ENCODE results near the gene SPON1.
"Not testable (repeated sequence)": the region's sequence is repeated elsewhere in the genome, so short reads cannot be mapped to it uniquely, and the experiment has no call there.

SPON1 gene

DNA sequence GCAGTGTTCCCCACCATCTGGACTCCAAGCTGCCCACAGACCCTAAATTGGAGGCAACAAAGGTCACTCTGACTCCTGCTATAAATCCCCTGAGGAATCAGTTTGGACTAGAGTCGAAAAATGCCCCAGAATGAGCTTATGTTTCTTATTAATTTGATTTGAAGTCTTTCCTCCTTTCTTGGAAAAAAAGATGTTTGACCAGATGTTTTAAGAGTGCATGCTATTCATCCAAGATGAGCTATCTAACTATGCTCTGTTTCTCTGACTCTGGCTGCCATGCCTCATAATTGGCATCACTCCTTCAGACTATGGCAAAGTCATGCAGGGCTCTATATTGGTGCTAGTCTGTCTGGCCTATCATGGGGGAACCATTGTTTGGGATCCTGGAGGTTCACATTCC lies 174.0 kb downstream of the SPON1 start:
- DNase-seq = no peak

- no peak for DNase-seq
Observed at GRCh38 chr11:14137284-14137683, 174.8 kb downstream of the SPON1 start.

- DNase-seq = no peak
Observed at GRCh38 chr11:14140991-14141390, 178.5 kb downstream of the SPON1 start.

DNA sequence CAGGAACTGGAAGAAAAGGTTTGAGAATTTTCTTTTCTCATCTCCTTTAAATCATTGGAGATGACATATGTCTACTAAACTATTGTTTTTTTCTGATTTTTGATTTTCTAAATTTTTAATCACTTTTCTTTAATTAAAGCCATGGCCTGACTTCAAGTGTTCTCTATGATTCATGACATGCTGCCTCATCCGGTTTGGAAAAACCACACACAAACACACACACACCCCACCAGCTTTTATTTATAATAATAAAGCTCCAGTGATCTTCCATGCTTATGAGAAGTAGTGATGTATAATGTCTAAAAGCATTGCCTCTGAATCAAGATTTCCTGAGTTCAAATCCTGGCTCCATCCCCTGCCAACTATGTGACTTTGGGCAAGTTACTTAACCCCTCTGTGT lies 179.2 kb downstream of the SPON1 start:
- no peak for DNase-seq

GRCh38 chr11:14144934-14145333 lies 182.4 kb downstream of the SPON1 start:
- DNase-seq = no peak

DNA sequence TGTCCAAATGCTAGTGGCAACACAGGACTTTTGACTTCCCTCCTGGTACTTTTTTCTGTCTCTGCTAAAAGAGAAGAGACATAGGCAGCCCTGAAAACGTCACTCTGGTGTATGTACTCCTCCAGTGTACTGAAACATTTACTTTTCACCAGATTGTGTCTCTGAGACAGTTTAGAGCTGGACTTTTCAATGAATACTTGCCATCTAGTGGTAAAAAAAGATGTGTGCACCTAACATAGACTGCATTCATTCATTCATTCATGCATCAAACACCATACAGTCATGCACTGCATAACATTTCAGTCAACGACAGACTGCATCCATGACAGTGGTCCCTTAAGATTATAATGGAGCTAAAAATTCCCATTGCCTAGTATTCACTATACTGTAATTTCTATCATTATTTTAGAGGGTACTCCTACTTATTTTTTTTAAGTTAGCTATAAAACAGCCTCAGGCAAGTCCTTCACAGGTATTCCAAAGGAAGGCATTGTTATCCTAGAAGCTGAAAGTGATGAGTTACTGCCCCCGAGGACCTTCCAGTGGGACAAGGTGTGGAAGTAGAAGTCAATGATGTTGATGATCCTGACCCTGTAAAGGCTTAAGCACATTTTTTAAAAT lies 186.2 kb downstream of the SPON1 start:
- DNase-seq = no peak

DNA sequence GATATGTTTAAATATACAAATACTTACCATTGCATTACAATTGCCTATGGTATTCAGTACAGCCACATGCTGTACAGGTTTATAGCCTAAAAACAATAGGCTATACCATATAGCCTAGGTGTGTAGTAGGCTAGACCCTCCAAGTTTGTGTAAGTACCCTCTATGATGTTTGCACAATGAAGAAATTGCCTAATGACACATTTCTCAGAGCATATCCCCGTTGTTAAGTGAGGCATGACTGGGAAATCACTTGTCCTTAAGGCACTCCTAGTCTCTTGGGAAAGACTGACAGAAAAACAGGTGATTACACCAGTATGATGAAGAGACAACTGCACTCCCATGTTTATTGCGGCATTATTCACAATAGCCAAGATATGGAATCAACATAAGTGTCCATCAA lies 187.2 kb downstream of the SPON1 start:
- DNase-seq = no peak

- DNase-seq = no peak
Observed at GRCh38 chr11:14150878-14151277, 188.4 kb downstream of the SPON1 start.

DNA sequence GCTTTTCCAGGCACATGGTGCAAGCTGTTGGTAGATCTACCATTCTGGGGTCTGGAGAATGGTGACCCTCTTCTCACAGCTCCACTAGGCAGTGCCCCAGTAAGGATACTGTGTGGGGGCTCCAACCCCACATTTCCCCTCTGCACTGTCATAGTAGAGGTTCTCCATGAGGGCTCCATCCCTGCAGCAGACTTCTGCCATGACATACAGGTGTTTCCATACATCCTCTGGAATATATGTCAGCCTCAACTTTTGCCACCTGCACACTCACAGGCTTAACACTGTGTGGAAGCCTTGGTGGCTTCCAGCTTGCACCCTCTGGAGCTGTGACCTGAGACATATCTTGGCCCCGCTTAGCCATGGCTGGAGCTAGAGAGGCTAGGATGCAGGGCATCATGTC lies 191.6 kb downstream of the SPON1 start:
- not testable (repeated sequence) for DNase-seq

GRCh38 chr11:14158393-14158792 lies 195.9 kb downstream of the SPON1 start:
- DNase-seq = no peak

DNA sequence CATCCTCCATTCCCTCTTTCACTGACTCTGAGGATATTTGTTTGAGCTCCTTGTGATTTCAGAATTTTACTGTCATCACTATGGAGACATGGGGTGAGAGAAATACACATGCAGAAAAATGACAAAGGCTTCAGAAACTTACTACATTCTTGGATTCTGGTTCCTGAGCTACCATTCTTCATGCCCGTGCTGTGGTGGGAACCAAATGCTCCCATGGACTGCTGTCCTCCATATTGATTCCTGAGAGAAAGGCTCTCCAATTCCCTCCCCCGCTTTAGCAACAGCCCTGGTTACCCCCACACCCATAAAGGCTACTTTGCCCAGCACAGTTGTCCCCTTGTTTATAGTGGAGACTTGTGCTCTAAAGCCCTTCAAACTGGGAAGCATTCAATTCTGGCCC lies 201.1 kb downstream of the SPON1 start:
- DNase-seq = no peak

DNA sequence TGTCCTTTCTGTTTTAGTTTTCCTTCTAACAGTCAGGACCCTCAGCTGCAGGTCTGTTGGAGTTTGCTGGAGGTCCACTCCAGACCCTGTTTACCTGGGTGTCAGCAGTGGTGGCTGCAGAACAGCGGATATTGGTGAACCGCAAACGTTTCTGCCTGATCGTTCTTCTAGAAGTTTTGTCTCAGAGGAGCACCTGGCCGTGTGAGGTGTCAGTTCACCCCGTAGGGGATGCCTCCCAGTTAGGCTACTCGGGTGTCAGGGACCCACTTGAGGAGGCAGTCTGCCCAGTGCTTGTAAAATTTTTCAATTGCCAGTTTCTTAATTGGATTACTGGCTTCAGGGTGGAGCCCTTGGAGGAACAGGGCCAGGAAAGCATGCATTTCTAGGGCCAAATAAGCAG lies 211.2 kb downstream of the SPON1 start:
- DNase-seq = not testable (repeated sequence)

- DNase-seq = no peak
Observed at GRCh38 chr11:14179116-14179820, 216.7 kb downstream of the SPON1 start.

DNA sequence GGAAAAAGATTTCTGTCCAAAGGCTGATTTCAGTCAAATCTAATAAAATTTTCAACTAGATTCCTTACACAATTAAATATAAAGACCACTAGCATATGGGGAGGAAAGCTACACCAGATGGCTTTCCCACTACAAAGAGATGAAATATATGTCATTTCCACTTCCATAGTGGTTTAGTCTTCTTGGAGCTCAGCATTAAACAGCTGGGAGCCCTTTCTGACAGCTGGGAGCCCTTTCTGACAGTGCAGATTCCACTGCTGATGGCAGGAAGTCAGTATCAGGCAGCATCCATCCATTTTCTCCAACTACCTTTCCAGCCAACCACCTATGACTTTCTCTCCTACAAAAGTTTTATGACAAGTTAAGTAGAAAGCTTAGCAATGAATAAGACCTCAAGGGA lies 218.6 kb downstream of the SPON1 start:
- DNase-seq = no peak

DNA sequence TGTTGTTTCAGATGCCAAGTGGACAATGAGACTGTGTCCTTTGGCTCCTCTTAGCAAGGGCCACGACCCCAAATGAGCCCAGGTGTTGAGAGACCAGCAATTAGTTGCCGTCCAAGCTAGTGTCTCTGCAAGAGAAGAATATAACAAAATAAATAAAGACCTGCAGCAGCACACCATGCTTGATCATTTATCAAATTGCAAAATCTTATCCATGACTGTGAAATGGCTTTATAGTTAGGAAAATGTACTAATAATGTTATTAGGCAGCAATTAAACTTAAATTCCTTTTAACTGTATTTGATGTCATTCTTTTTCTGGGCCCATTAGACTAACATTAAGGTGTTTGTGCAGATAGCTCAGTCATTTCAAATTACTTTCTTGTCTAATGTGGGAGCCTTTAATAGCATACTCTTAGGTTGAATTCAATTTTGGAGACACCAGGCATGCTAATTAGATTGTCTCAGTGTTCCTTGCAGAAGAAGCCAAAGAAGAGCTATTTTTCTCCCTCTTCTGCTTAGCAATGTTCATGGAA lies 220.4 kb downstream of the SPON1 start:
- DNase-seq = no peak

- no peak for DNase-seq
Observed at GRCh38 chr11:14184028-14184940, 221.8 kb downstream of the SPON1 start.

GRCh38 chr11:14185461-14185860 lies 222.9 kb downstream of the SPON1 start:
- no peak for DNase-seq

- no peak for DNase-seq
Observed at GRCh38 chr11:14186046-14186775, 223.7 kb downstream of the SPON1 start.

DNA sequence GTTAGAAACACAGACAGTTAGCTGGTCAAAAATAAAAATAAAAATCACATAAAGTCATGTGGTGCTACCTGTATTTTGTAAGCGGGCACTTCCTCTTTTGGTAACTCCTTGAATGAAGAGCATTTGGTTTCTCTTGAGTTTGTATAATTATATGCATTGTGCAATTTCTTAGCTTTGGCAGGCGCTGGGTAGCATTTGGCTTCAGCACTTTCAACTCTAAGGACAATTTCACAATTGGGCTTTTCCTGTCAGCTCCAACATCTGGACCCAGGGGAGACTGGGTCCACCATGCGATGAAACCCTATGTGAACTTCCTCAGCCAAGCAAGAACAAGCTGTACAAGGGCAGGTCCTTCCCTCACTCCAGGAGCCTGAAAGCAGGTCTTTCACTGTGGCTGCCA lies 227.4 kb downstream of the SPON1 start:
- DNase-seq = no peak

- no peak for DNase-seq
Observed at GRCh38 chr11:14190992-14191778, 228.7 kb downstream of the SPON1 start.

DNA sequence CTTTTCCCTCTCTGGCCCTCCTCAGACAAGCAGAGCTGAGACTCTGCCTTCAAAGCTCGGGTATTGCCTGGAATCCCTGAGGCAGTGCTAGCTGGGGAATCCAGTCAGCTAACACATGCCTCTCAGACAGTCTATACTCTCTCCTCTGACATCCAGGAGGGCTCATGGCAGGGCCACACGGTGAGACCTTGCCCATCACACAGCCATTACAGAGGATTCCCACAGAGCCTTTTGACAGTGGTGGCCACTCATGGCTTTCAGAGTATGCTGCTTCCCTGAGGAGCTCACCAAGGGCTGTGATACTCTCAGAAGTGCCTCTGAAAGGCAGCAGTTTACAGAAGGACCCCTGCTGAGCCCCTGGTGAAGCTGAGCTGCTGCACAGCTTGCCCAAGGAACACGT lies 231.1 kb downstream of the SPON1 start:
- DNase-seq = no peak

Measured in activated effector memory CD4-positive, alpha-beta T cell treated with Interleukin-2 at 50 U/mL for 16 hours (primary cell).